HG03439 (cell line): Measurements from ENCODE around the gene SPEN.
"Not testable (repeated sequence)": the region's sequence is repeated elsewhere in the genome, so short reads cannot be mapped to it uniquely, and the experiment has no call there.

Experiments
- ATAC-seq: cut with Tn5 transposase; IDR thresholded peaks from one replicate; pipeline ENCODE4 v1.9.1; 2021; ENCODE audit warnings: mild to moderate bottlenecking, moderate library complexity; ENCODE audit not compliant: unreplicated experiment

The SPEN gene, protein sequence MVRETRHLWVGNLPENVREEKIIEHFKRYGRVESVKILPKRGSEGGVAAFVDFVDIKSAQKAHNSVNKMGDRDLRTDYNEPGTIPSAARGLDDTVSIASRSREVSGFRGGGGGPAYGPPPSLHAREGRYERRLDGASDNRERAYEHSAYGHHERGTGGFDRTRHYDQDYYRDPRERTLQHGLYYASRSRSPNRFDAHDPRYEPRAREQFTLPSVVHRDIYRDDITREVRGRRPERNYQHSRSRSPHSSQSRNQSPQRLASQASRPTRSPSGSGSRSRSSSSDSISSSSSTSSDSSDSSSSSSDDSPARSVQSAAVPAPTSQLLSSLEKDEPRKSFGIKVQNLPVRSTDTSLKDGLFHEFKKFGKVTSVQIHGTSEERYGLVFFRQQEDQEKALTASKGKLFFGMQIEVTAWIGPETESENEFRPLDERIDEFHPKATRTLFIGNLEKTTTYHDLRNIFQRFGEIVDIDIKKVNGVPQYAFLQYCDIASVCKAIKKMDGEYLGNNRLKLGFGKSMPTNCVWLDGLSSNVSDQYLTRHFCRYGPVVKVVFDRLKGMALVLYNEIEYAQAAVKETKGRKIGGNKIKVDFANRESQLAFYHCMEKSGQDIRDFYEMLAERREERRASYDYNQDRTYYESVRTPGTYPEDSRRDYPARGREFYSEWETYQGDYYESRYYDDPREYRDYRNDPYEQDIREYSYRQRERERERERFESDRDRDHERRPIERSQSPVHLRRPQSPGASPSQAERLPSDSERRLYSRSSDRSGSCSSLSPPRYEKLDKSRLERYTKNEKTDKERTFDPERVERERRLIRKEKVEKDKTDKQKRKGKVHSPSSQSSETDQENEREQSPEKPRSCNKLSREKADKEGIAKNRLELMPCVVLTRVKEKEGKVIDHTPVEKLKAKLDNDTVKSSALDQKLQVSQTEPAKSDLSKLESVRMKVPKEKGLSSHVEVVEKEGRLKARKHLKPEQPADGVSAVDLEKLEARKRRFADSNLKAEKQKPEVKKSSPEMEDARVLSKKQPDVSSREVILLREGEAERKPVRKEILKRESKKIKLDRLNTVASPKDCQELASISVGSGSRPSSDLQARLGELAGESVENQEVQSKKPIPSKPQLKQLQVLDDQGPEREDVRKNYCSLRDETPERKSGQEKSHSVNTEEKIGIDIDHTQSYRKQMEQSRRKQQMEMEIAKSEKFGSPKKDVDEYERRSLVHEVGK (N-terminal part only)

DNA sequence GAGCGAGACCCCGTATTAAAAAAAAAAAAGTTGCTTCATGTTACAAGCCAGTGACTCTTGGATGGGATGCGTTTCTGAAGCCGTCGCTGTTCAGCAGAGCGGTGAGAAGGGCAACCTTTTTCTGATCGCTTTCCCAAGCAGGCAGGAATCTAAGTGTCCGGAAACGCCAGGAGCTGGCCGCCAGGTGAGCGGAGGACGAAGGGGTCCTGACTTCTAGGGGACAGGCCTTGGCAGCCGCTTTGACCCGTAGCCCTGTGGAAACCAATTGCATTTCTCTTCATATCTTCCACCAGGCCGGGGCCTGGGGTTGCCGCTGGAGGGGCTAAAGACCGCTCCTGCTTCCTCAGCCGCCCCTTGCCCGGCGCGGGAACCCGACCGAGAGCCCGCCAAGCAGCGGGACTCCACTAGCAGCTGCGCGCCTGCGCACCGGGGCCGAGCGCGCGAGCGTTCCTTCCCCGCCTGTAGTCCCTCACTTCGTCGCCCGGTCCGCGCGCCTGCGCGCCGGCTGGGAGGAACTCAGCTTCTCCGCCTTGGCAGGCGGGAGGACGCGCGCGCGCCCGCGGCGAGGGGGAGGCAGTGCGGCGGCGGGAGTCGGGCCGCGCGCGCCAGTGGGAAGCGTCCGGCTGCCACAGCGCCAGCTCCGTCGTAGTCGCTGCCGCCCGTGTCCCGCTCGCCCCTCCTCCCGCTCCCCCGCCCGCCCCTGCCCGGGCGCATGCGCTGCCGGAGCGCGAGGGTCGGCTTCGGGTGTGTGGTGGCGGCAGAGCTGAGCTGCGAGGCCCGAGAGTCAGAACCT is at the start of gene SPEN:
Gene SPEN, plus strand, starts transcription at position 608 of the 793 bp plus-strand sequence. CDS start 361 bp downstream, outside the sequence.
- peak; percentile 65 for ATAC-seq

DNA sequence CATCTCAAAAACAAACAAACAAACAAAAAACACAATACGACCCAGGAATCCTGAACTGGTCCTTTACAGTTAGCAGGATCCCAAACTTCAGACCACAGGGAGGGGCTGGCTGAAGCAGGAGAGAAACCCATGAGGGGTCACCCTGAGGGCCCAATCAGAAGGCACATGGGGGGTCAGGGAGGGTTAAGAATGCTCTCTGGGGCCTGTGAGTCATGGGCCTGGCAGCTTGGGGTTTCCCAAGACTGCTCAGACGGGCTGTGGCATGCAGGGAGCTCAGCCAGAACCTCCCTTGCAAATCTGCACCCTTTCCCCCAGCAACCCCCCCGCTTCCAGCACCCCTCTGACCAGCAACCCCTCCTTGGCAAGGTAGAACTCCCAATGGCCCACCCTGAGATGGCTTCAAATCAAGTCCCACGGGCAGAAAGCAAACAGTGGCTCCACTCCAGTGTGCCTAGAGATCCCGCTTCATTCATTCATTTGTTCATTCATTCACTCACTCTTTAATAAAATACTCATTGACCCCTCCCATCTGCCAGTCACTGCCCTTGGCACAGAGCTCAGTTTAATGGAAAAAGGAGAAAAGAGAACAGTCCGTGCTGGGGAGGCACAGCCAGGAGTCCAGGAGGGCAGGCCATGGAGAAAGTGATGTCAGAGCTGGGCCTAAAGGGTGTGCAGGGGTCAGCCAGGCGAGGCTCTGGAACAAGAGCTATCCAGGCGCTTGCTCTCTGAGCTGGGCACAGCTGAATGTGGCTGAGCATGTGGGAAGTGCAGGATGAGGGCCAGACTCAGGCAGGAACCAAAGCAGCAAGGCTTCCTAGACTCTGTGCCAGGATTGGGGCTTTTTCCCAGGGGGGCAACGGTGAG is 48.3 kb upstream of the SPEN start:
- ATAC-seq, result no peak

DNA sequence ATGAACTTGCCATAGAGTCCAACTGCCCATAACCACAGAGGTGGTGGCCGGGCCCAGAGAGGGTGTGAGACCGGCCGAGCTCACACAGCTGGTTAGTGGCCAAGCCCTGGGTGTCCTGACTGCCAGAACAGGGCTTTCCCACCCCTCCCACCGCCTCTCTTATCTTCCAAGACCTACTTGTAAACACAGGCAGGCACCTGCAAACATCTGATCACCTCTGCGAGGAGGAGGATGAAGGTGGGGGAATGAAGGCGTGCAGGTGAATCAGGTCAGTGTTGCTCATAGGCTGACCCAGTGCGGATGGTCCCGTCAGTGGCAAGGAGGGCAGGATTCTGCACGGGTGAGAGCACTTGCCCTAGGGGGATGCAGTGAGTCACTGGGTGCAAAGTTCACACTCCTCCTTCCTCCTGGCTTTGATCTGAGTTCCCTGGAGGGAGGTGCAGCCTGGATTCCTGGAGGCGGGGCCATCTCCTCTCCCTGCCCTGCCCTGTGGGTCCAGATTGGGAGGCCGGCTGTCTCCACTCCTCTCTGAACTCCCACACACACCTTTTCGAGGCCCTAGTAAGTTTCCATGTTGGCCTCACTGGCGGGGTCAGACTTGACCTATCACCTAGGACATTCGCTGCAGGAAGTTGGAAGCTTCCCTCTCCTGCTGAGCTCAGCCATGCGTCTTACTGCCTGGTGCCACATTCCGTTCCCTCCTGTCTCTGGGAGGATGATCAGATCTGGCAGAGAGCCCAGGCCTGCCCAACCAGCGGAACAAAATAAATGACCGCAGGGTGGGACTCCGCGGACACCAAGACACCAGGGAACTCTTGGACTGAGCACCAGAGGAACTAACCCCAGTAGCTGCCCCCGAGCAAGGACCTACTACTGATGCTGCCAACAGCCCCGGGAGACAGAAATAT is 47.3 kb upstream of the SPEN start:
- ATAC-seq, result no peak

DNA sequence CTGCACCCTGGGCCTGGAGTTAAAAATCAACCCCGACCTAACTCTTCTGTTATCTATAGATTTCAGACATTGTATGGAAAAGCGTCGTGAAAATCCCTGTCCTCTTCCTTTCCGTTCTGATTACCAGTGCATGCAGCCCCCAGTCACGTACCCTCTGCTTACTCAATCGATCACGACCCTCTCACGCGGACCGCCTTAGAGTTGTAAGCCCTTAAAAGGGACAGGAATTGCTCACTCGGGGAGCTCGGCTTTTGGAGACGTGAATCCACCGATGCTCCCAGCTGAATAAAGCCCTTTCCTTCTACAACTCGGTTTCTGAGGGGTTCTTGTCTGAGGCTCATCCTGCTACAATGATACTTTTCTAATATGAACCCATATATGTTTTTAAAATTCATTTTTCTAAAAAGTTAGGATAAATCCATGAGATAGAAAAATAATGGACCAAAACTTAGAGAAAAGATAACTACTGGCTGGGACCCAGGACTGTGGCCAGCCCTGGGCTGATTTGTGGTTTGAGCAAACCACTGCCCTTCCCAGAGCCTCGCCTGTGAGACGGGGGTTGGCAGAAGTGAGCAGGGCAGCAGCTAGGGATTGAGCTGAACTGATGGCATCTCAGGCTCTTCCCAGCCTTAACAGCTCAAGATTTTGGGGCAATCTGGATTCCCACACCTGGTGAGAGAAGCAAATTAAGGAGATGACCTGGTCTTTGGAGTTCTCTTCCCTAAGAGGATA is 45.1 kb upstream of the SPEN start:
- no peak for ATAC-seq

DNA sequence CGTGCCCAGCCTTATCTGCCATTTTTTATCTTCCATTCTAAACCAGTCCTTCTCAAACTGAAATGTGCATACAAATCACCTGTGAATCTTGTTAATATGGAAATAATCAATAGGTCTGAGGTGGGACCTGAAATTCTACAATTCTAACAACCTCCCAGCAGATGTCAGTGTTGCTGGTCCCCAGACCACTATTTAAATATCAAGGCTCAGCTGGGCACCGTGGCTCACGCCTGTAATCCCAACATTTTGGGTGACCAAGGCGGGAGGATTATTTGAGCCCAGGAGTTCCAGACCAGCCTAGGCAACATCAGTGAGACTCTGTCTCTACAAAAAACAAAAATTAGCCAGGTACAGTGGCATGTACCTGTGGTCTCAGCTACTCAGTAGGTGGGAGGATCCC is 44.1 kb upstream of the SPEN start:
- no peak for ATAC-seq

DNA sequence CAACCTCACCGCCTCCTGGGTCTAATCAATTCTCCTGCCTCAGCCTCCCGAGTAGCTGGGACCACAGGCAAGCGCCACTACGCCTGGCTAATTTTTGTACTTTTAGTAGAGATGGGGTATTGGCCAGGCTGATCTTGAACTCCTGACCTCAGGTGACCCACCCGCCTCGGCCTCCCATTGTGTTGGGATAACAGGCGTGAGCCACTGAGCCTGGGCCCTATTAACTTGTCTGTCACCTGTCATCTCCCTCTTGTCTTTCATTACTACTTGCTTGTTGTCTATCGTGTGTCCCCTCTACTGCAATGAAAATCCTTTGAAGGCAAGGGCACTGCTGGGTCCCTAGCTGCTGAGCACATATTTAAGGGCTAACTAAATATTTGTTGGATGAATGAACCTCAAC is 43.4 kb upstream of the SPEN start:
- ATAC-seq, result no peak

DNA sequence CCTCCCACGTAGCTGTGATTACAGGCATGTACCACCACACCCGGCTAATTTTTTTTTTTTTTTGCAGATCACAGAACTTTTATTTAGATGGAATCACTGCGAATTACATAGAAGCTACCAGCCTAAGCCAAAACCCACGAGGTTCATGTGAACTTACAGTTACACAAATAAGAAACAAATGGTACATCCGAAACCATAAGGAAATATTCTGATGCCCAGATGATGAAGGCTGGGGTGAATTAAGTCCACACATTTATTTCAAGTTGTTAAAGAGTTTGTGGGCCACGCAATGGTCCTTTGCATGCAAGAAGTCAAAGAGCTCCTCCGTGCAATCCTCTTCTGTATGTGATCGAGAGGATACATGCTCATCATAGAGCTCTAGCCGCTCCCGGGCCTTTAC is 40.4 kb upstream of the SPEN start:
- no peak for ATAC-seq

DNA sequence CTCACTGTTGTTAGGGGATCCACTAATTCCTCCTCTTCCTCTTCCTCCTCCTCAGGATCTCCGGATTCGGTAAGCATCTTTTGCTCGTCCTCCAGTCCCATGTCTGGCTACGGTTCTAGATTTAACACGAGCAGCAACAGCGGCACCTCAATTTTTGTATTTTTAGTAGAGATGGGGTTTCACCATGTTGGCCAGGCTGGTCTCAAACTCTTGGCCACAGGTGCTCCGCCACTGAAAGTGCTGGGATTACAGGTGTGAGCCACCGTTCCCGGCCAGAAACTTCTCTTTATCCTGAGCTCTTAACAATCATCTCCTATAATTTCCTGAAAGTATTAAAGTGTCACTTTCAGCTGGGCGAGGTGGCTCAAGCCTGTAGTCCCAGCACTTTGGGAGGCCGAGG is 40.0 kb upstream of the SPEN start, which contains the start of gene UQCRHL:
Gene UQCRHL, minus strand, starts transcription at position 101 of the 400 bp plus-strand sequence. Its CDS starts 0 bp downstream, at position 101.
- not testable (repeated sequence) for ATAC-seq

DNA sequence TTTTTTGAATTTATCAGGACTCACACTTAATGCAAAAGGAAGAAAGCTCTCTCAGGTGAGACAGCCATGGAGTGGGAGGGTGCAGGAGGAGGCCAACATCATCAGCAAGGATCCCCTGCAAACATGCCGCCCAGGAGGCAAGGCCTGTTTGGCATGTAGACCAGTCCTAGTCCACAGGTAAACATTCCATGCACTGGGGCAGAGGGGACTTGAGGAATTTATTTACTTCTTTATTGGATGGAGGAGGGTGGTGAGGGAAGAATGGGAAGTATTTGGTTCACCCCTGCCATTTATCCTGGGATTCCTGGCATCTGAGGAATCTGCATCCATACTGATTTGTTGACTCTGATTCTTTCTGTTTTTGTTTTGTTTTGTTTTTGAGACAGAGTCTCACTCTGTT is 38.6 kb upstream of the SPEN start:
- no peak for ATAC-seq

DNA sequence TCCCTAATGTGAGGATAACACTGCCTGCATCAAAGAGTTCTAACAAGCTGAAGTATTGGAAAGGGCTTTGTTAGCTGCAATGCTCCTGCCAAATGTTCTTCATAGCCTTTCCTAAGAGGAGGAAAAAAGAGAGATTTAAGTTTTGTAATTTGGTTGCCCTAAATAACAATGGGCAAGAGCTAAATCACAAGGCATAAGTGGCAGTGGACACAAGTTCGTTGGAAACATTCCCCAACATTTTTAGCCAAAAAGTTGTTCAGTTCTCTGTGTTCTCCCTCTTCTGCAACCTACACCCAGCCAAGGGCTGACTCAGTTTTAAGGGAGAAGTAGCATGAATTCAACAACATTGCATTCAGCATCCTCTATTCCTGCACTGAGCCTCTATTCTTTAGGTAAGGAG is 37.4 kb upstream of the SPEN start:
- ATAC-seq, result no peak

DNA sequence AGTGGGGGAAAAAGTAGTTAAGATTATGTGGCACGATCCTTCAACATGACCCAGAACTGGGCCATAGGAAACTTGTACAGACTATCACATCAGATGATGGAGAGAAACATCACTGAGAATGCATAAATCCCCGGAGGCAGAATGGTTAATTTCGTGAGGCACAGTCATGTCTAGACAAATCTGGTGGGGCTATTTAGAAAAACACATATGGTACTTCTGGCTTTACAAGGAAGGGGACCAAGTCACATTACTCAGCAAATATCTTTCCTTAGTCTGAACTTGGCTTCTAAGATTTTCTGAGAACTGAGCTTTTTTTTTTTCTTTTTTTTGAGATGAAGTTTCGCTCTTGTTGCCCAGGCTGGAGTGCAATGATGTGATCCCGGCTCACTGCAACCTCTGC is 30.8 kb upstream of the SPEN start:
- ATAC-seq, result no peak

DNA sequence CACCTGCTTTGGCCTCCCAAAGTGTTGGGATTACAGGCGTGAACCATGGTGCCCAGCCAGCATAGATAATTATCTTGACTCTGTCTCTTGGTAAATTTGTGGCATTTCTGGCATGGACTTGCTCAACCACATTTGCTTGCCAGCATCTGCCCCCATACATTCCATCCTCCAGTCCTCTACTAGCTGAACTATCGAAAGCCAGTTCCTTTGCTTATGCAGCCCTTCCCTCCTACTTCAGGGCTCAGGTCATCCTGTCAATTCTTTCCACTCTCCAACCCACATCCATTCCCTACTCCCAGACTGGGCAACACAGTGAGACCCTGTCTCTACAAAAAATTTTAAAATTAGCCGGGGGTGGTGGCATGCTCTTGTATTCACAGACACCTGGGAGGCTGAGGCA is 27.0 kb upstream of the SPEN start:
- no peak for ATAC-seq

DNA sequence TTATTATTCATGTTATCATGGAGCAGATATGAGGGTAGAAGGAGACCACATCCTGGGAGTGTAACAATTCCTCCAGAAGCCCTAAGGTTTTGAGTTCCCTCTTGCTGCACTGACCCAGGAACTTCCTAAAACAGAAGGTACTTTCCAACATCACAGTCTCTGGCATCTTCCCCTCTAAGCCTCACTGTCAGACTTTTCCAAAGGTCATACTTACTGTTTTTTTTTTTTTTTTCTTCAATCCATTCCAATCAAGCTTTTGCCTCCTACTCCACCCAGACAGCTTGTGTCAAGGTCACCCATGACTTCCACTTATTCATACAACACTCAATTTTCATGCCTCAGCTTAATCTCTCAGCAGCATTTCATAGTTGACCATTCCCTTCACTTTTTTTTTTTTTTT is 21.7 kb upstream of the SPEN start:
- ATAC-seq, result no peak

DNA sequence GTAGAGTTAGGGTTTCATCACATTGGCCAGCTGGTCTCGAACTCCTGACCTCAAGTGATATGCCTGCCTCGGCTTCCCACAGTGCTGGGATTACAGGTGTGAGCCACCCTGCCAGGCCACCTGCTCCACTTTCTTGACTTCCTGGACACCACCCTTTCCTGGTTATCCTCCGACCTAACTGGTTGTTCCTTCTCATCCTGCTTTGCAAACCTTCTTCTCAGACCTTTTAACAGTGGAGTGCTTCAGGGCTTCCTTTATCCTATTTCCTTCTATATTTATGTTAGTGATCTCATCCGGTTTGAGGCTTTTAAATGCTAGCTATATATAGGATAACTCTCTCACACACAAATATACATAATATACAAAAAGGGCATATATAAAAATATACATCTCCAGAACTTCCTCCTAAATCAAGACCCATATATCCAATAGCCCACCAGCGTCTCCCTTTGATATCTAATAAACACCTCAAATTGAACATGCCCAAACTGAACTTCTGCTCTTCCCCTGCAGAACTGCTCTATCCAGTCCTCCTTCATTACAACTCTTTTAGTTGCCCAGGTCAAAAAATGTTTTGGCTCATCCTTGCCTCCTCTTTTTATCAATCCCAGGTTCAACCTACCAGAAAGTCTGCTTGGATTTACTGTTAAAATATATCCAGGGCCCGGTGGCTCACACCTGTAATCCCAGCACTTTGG is 20.5 kb upstream of the SPEN start:
- ATAC-seq, result no peak

DNA sequence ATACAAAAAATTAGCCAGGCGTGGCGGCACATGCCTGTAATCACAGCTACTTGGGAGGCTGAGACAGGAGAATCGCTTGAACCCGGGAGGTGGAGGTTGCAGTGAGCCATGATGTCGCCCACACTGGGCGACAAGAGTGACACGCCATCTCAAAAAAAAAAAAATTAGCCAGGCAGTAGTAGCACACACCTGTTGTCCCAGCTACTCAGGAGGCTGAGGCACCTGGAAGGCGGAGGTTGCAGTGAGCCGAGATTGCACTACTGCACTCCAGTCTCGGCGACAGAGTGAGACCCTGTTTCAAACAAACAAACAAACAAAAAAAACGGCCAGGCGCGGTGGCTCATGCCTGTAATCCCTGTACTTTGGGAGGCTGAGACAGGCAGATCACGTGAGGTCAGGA is 19.9 kb upstream of the SPEN start:
- not testable (repeated sequence) for ATAC-seq

DNA sequence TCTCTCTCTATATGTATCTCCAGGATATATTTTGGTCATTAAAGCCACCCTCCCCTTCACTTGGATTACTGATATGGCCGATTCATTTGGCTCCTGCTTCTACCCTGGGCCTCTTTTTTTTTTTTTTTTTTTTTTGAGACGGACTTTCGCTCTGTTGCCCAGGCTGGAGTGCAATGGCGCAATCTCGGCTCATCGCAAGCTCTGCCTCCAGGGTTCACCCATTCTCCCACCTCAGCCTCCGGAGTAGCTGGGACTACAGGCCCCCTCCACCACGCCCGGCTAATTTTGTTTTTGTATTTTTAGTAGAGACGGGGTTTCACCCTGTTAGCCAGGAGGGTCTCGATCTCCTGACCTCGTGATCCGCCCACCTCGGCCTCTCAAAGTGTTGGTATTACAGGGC is 18.6 kb upstream of the SPEN start:
- ATAC-seq, result not testable (repeated sequence)

DNA sequence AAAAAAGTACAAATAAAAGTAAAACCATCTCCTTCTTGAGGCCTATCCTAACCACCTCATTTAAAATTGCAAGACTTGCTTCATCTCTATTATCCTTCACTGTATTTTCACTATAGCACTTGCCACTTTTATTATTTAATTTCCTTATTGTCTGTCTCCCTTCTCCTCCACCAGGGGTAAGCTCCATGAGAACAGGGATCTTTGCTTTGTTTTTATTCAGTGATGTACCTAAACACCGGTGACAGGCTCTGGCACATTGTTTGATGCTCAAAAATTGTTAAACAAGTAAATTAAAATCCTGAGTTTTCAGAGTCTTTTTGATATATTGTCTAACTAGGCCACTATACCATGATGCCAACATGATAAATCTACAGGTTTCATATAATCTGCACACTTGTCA is 17.2 kb upstream of the SPEN start:
- ATAC-seq, result no peak
